ENCODE measurements around the gene DEDD.

- TF ChIP-seq CTCF (IDR thresholded peaks at IDR 0.05 in 4 of 5, conservative IDR thresholded peaks at IDR 0.05 in 1 of 5) (no peak), POLR2A (IDR thresholded peaks at IDR 0.05) (no peak)
Measured at GRCh38 chr1:161130266-161130665, 2.2 kb downstream of the DEDD start.

Measured in gastrocnemius medialis (tissue), 4 donors.